NCI-H524 treated with DMSO at 0.1 percent for 48 hours (cell line): ENCODE data around the gene LUC7L2.
"Not testable (repeated sequence)": the region's sequence is repeated elsewhere in the genome, so short reads cannot be mapped to it uniquely, and the experiment has no call there.

ENCODE experiments used
- DNase-seq: peaks from one replicate; lab custom pipeline; 2025; lab: John Stamatoyannopoulos, UW

The LUC7L2 gene, protein sequence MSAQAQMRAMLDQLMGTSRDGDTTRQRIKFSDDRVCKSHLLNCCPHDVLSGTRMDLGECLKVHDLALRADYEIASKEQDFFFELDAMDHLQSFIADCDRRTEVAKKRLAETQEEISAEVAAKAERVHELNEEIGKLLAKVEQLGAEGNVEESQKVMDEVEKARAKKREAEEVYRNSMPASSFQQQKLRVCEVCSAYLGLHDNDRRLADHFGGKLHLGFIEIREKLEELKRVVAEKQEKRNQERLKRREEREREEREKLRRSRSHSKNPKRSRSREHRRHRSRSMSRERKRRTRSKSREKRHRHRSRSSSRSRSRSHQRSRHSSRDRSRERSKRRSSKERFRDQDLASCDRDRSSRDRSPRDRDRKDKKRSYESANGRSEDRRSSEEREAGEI

DNA sequence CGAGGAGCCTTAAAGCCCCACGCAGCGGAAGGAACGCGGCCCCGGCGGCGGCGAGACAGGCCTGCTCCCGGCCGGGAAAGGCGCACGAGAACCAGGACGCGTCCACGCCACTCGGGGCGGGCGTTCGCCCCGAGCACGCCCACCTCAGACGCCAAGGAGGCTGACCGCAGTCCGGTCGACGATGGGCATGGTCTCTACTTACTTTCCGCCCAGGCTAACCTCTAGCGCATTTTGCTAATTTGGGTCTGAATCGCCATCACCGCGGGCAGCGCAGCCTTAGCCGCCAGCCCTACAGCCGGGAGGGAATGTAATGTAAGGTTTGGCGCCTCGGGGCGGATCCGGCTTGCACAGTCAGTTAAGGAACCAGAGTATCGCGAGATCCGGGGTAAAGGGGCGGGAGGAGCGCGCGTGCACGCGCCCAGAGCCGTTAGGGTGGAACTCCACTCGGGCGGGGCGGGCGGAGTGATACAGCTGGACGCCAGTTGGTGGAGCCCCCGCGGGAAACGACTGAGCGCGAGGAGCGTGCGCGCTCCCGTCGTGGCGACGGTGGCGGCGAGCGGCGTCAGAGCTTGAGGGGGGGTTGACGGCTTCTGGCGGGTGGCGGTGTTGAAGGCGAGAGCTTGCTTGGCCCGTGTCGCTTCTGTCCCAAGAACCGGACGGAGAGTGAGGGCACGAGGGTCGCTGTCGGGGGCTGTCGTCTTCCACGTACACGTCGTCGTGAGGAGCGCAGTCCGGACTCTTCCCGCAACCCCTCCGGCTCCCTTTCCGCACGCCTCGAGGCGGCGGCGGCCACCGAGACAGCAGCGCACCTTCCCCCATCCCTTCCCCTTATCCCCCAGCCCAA lies at the start of gene LUC7L2:
Gene LUC7L2 (plus strand): TSS at position 529 of the 844 bp plus-strand sequence. CDS start 368 bp downstream, outside the sequence.
- peak; percentile 91 for DNase-seq

DNA sequence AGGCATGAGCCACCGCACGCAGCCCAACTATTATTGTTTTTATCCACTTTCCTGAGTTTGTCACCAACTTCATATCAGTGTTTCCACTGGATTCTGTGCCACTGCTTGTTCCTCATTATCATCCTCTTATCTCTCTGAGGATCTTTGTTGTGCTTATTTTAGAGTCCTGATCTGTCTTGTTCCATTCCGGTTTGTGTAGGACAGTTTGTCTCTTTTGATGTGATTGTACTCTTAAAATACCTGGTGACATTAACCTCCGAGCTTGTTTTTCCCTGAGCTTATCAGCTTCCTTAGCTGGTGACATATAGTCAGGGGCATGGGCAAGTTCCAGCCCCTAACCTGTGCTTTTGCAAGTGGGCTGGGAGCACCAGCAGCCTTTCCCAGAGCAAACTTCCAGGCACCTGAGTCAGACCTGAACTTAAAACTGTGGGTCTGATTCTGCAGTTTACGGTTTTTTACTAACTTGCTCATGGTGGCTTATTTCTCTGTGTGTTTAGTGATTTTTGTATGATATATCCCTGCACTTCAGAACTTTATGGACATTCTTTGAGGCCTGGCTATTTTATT lies 41.7 kb upstream of the LUC7L2 start:
- no peak for DNase-seq

DNA sequence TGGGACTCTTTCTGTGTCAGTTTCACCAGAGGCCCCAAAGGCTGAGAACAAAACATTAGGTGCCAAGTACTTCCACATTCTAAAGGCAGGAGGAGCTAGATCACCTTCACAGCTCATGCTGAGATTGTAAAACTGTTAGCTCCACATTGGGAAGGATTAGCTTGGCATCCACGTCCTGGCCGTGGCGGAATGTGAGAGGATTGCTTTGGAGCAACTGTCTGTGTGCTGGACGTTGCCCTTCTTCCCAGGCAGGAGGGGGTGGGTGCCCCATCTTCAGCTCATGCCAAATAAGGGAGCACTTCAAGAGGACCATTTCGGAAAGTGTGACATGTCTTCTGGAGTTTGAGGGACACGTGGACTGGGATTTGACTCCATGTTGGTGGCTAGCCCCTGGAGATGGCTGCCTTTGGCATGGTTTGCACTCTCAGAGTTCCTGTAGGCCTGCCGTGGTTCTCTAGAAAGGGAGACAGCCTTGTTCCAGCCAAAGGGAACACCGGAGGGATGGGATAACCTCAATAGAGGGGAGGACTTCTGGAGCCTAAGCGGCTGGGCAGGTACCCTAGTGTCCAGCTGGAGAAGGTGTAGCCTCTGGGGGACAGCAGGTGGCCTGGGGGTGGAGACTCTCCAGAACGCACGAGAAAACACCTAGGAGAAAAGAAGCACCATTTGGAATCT lies 38.5 kb upstream of the LUC7L2 start:
- no peak for DNase-seq

DNA sequence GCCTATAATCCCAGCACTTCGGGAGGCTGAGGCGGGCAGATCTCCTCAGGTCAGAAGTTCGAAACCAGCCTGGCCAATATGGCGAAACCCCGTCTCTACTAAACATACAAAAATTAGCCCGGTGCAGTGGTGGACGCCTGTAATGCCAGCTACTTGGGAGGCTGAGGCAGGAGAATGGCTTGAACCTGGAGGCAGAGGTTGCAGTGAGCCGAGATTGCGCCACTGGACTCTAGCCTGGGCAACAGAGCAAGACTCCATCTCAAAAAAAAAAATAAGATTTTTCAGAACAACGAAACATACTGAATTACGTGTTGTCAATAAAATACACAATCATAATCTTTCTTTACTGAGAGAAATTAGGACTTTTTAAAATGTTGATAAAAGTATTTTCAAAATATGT lies 35.0 kb upstream of the LUC7L2 start:
- DNase-seq = not testable (repeated sequence)

DNA sequence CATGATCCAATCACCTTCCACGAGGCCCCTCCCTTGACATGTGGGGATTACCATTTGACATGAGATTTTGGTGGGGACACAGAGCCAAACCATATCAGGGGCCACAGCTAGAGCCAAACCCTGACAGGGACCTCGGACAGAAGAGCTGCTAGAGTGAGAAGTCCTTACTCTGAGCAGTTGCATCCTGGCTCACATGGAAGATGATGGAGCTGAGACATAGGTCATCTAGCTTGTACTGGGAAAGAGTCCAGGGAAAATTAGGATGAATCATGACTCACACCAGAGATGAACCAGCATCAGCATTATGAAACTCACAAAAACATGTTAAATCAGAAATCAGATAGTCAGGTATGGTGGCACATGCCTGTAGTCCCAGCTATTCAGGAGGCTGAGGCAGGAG lies 31.3 kb upstream of the LUC7L2 start:
- DNase-seq = no peak

DNA sequence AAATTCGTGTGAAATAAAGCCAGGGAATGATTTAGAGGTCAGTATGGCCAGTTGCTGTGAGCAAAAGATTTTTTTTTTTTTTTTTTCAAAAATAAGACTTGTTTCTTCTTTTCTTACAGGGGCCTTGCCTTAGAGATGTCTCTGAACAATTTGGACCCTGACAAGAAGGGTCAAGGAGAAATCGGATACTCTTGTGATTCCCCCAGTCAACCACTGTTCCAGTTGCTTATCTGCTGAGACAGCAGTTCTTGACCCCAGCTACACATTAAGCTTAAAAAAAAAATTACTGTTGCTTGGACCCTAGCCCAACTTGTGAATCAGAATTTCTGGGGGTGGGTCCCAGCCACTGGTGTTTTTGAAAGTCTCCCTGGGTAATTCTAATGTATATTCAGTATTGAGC lies 30.6 kb upstream of the LUC7L2 start:
- no peak for DNase-seq

DNA sequence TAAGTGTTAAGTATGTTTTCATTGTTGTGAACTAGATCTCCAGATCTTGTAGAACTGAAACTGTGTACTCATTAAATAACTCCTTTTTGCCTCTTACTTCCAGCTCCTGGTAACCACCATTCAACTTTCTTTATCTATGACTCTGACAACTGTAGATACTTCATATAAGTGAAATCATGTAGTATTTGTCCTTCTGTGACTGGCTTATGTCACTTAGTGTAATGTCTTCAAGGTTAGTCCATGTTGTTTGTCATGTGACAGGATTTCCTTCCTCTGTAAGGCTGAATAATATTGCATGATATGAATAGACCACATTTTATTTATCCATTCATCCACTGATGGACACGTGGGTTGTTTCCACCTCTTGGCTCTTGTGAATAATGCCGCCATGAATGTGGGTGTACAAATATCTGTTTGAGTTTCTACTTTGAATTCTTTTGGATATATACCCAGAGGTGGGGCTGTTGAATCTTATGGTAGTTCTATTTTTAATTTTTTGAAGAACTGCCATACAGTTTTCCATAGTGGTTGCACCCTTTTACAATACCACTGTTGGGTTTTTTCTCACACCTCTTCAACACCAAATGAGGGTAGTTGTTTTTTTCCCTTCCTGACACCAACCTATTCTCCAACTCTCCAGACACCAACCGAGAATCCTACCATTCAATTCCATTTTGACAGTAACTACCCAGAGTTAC lies 29.2 kb upstream of the LUC7L2 start:
- DNase-seq = no peak

DNA sequence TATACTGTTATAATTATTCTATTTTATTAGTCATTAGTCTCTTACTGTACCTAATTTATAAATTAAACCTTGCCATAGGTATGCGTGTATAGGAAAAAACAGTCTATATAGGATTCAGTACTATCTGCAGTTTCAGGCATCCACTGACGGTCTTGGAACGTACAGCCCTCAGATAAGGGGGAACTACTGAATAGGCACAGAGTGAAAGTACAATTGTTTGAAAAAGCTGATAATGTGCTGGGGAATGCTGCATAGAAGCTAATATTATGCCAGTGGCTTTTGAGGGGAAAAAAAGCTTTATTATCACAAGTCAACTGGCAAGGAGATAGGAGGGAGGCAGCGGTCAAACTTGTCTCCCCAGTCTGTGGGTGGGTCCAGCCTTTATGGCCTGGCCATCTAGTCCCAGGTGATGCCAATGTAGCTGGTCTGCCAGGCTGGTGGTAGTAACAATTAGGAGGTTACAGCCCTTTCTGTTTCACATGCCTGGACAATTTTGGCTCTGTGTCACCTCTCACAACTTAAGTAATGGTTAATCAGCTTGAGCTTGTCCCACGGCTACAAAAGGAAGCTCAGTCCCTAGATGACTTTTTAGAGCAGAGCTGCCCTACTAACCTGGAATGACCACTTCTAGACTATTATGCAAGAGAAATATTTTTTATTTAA lies 26.9 kb upstream of the LUC7L2 start:
- no peak for DNase-seq

DNA sequence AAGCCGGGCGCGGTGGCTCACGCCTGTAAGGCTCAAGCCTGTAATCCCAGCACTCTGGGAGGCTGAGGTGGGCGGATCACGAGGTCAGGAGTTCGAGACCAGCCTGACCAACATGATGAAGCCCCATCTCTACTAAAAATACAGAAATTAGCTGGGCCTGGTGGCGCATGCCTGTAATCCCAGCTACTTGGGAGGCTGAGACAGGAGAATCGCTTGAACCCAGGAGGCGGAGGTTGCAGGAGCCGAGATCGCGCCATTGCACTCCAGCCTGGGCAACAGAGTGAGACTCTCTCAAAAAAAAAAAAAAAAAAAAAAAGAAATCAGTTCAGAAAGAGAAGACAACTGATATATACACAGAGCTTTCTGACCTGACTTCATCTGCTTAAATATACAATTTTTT lies 26.3 kb upstream of the LUC7L2 start:
- not testable (repeated sequence) for DNase-seq

DNA sequence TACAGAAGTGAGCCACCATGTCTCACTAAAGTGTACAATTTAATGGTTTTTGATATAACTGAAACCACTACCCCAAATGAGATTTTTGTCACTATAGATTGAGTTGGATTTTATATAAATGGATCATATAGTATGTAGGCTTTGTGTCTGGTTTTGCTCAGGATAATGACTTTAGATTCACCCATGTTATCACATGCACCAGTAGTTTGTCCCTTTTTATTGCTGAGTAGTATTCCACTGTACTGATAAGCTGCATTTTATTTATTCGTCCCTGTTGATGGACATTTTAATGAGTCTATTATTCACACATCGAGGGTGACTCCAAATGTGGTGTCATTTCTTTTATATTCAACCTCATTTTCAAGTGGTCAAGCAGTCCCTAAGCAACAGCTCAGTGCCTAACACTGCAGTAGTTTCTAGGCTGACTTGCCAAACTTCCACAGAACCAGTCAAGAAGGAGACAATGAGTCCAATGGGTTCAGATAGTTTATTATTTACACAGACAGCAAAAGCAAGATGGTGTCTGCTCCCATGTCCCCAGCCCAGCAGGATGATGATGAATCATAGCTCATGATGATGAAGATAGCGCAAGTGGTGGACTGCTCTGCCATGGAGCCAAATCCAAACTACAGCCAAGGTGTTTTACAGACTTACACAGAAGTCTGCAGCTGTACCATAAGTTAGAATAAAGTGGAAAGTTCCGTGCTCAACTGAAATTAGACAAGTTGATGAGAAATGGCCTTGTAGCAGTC lies 25.1 kb upstream of the LUC7L2 start:
- no peak for DNase-seq

DNA sequence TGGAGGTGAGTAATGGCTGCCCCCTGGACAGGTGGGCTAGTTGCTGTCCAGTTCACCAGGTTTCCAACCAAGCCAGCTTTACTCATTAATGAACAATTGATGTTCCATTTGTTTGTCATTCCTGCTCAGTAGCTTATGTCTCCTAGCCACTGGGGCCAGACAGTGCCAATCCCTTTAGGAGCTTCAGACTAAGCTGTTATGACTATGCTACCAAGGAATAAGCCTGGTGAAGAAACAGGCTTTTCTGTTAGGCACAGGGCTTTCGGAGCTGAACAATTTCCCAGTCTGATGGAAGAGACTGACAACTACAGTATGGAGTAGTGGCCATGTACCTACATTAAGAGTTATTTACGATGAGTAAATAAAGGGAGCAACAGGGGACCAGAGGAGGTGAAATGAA lies 20.7 kb upstream of the LUC7L2 start:
- no peak for DNase-seq

DNA sequence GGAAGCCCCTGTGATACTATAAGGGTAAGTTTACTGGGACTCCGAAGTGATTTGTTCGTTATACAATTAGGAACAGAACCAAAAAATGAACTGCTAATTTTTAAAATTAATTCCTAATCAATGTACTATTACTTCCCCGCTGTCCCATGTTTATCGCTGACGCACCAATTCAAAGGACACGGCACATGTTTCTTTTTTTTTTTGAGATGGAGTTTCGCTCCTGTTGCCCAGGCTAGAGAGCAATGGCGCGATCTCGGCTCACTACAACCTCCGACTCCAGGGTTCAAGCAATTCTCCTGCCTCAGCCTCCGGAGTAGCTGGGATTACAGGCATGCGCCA lies 20.0 kb upstream of the LUC7L2 start:
- no peak for DNase-seq

DNA sequence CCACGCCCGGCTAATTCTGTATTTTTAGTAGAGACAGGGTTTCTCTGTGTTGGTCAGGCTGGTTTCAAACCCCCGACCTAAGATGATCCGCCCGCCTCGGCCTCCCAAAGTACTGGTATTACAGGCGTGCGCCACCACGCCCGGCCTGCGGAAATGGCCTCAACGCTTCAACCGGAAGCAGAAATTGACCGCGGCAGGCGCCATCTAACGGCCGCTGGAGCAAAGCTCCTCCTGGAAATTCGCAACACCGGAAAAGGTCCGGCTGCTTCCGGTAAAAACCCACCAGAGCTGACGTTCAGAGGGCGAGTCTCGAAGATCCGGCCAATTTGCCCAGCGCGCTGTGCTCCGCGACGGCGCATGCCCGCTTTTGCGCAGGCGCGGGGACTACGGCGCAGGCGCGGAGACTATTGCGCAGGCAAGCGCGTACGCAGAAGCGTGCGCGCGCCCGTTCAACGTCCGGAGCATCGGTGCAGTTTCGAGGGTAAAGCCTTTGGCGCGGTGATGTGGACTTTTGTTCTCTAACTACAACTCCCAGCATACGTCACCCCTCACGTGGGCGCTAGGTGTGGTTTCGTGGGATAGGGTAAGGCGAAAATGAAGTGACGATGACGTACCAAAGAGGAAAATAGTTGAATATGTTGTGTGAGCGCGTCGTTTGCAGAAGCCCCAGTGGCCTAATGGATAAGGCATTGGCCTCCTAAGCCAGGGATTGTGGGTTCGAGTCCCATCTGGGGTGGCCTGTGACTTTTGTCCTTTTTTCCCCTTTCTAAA lies 19.5 kb upstream of the LUC7L2 start:
- peak; percentile 96 for DNase-seq

DNA sequence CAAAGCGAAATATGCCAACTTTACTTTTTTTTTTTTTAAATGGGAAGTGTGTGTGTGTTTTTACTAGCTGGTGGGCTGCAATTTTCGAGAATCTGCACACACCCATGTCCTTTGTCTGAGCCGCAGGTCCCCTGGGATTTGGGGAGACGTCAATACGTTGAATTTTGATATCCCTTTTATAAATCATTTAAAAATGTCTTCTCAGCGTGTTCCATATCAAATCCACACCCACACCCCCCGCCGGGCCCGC lies 19.0 kb upstream of the LUC7L2 start:
- DNase-seq = peak; percentile 70

DNA sequence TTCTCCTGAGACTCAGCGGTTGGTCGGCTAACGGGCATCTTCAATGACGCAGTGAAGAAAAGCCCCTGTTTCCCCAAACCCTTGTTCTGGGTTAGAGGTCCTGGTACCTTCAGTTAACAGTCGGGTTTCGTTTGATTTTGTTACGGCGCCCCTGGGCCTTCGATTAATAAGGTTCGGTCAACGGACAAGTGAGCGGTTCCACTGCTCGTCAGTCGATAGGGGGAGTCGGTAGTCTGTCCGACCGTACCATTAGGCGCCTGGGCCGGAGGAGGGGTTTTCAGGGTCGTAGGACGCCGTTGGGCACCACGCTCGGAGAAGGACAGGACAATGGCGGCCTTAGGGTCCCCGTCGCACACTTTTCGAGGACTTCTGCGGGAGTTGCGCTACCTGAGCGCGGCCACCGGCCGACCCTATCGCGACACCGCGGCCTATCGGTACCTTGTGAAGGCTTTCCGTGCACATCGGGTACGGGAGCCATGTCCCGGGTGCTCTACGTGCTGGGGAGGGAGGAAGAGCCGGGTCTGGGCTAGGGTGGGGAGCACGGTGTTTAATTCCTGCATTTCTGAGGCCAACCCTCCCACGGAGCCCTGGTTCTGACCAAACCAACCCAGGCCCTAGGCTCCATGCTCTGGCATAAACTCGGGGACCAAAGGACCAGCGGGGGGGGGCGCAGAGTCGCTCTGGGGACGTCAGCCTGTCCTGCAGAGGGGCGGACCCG lies 18.5 kb upstream of the LUC7L2 start, which contains the start of gene FMC1:
Gene FMC1 (plus strand): TSS at position 280 of the 718 bp plus-strand sequence. CDS start 48 bp downstream, at position 328.
- peak; percentile 70 for DNase-seq

DNA sequence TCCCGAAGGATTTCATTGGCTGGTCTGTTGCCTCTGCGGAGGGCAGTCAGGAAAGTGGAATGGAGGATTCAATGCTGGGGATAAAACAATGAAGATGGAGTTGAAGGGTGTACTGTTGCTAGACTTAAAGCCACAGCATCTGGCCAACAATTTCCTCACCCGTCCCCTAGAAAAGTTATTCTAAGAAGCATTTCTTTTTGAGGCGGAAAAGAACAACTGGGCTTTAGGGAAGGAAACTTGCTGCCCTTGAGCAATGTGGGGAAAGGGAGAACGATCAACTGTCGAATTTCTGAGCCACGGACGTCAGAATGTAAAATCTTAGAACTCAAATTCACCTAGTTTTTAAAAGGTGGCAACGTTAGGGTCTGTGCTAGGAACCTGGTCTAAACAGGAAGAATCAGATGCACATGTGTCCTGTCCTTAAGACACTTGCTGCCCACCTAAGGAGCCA lies 17.9 kb upstream of the LUC7L2 start:
- DNase-seq = no peak

DNA sequence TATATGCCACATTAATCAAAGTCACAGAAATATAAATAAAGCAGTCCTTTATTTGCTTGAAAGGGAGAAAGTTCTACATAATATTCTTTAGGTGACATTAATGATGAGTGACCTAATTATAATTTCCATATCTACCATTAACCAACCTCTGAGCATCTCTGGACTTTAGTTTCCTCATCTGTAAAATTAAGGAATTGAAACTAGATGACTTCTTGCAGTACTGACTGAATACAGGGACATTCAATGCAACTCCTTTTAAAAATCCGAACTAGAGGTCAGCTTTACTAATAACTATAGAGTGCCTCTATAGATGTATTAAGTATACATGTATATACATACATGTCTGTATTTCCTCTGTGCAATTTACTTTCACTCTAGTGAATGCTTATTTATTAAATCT lies 14.7 kb upstream of the LUC7L2 start:
- no peak for DNase-seq

DNA sequence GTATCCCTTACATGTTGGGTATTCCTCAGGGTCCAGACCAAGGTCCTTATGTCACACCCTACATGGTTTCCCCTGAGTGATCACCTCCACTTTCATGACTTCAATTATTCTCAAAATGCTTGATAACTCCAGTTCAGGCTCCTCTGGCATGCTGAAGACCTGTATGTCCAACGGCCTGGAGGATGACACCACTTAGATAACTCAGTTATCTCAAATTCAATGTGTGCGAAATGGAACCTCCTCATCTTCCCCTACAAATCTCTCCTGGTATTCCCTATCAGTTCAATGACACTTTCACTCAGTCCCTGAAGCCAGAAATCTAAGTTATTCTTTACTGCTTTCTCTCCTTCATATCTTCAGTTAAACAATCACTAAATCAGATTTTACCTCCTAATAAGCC lies 8.7 kb upstream of the LUC7L2 start:
- no peak for DNase-seq

DNA sequence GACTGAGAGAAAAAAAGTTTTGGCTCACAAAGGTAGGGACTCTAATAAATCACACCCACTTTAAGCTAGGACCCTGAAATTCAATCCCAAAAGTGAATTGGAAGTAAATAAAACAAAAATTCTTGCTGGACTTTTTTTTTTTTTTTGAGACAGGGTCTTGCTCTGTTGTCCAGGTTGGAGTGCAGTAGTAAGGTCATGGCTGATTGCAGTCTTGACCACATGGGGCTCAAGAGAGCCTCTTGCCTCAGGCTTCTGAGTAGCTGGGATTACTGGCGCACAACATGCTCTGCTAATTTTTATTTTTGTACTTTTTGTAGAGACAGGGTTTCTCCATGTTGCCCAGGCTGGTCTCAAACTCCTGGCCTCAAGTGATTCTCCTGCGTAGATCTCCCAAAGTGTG lies 5.0 kb upstream of the LUC7L2 start:
- no peak for DNase-seq
